Activated CD4-positive, alpha-beta T cell treated with anti-CD3 and anti-CD28 coated beads, Interleukin-2, amount 50 U/mL, for 16 hours (primary cell): ENCODE results near the gene EBLN2.

ENCODE experiments used
- DNase-seq: peaks from one replicate; pipeline ENCODE4 v3.0.0-alpha.2; 2020

The EBLN2 gene

DNA sequence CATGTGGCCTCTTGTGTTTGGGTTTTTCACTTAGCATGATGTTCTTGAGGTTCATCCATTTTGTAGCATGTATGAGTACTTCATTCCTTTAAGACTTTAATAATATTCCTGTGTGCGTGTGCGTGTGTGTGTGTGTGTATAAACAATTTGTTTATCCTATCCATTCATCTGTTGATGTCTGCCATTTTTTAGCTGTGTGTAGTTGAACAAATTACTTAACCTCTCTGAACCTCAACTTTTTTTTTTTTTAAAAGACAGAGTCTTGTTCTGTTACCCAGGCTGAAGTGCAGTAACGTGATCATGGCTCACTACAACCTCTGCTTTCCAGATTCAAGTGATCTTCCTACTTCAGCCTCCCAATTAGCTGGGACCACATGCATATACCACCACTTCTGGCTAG, 47.3 kb downstream of the EBLN2 start:
- no peak for DNase-seq

DNA sequence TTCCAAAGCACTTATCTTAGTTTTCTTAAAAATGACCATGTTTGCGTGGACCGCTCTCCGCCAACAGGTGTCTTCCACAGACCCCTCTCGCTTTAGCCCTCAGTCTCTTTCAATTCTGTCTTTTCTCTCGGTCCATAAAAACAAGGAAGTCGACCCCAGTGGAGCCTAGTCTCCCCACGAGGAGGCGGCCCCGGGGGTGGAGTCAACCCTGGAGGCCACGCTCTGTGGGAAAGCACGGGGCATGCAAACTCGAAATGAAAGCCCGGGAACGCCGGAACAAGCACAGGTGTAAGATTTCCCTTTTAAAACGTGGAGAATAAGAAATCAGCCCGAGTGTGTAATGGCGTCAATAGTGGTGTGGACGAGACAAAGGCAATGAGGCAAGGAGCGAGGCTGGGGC, 49.1 kb downstream of the EBLN2 start:
- no peak for DNase-seq
